ENCODE measurements around the gene ASIC1.

Gene ASIC1

GRCh38 chr12:50085615-50086072 is 28.2 kb downstream of the ASIC1 start:
- no peak for DNase-seq

GRCh38 chr12:50086148-50086547 is 28.8 kb downstream of the ASIC1 start:
- DNase-seq: no peak

- no peak for DNase-seq
Observed at GRCh38 chr12:50087151-50087550, 29.8 kb downstream of the ASIC1 start.

GRCh38 chr12:50087995-50088394 is 30.6 kb downstream of the ASIC1 start:
- peak; percentile 62 for DNase-seq

- DNase-seq: peak; percentile 45
Observed at GRCh38 chr12:50088577-50089335, 31.4 kb downstream of the ASIC1 start.

- DNase-seq: no peak
Observed at GRCh38 chr12:50089730-50090129, 32.3 kb downstream of the ASIC1 start.

- DNase-seq: no peak
Observed at GRCh38 chr12:50090391-50090790, 33.0 kb downstream of the ASIC1 start.

GRCh38 chr12:50097952-50098351 is 40.6 kb downstream of the ASIC1 start:
- no peak for DNase-seq

GRCh38 chr12:50099302-50100008 is 42.1 kb downstream of the ASIC1 start:
- DNase-seq: no peak

- DNase-seq: no peak
Observed at GRCh38 chr12:50100561-50100960, 43.2 kb downstream of the ASIC1 start.

- DNase-seq: peak; percentile 49
Observed at GRCh38 chr12:50101663-50102062, 44.3 kb downstream of the ASIC1 start.

GRCh38 chr12:50102131-50102531 is 44.7 kb downstream of the ASIC1 start:
- DNase-seq: no peak

- DNase-seq: no peak
Observed at GRCh38 chr12:50102646-50103309, 45.4 kb downstream of the ASIC1 start.

GRCh38 chr12:50103351-50103750 is 46.0 kb downstream of the ASIC1 start:
- no peak for DNase-seq

GRCh38 chr12:50103767-50104321 is 46.4 kb downstream of the ASIC1 start, which contains the start of gene GPD1:
Gene GPD1, plus strand, starts transcription at chr12:50104008. Its CDS starts 43 bp downstream, at chr12:50104051.
- DNase-seq: no peak

- no peak for DNase-seq
Observed at GRCh38 chr12:50104417-50105366, 47.3 kb downstream of the ASIC1 start.

GRCh38 chr12:50105913-50106450 is 48.6 kb downstream of the ASIC1 start:
- no peak for DNase-seq

- no peak for DNase-seq
Observed at GRCh38 chr12:50106907-50107306, 49.5 kb downstream of the ASIC1 start.

- no peak for DNase-seq
Observed at GRCh38 chr12:50107416-50108268, 50.2 kb downstream of the ASIC1 start.

GRCh38 chr12:50109319-50109718 is 51.9 kb downstream of the ASIC1 start:
- DNase-seq: no peak

Measured in fibroblast of skin of right quadriceps (primary cell).